CD4-positive, alpha-beta T cell treated with Interleukin-15 for 4 hours (primary cell): ENCODE measurements around the gene RHD.
A peak's percentile ranks its signal among the peaks of the same experiment; 100 is the strongest.
"Not testable (repeated sequence)": the region's sequence is repeated elsewhere in the genome, so short reads cannot be mapped to it uniquely, and the experiment has no call there.

ENCODE experiments used
- DNase-seq: peaks from one replicate; pipeline ENCODE4 v3.0.0-alpha.2; 2020; ENCODE audit warnings: low spot score

The RHD gene

GRCh38 chr1:25356441-25356840, 84.1 kb downstream of the RHD start:
- no peak for DNase-seq

GRCh38 chr1:25356848-25357247, 84.5 kb downstream of the RHD start:
- peak; percentile 28 for DNase-seq

GRCh38 chr1:25360596-25361581, 88.6 kb downstream of the RHD start:
- DNase-seq = no peak

DNA sequence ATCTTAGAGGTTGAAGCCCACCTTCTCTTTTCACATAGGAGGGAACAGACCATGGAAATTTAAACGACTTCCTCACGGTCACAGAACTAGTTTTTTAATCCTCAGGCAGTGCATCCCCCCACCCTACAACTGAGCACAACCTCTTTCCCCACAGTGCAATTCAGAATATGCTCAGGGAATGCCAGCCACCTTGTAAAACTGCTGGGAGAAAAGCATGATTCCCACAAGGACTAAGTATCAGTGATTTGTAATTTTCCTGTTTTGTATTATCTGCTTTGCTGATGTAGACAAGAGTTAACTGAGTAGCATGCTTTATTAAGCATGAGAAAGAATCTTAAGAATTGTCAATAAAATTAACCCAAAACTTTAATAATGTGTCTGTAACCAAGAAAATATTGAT, 89.6 kb downstream of the RHD start:
- DNase-seq = no peak

DNA sequence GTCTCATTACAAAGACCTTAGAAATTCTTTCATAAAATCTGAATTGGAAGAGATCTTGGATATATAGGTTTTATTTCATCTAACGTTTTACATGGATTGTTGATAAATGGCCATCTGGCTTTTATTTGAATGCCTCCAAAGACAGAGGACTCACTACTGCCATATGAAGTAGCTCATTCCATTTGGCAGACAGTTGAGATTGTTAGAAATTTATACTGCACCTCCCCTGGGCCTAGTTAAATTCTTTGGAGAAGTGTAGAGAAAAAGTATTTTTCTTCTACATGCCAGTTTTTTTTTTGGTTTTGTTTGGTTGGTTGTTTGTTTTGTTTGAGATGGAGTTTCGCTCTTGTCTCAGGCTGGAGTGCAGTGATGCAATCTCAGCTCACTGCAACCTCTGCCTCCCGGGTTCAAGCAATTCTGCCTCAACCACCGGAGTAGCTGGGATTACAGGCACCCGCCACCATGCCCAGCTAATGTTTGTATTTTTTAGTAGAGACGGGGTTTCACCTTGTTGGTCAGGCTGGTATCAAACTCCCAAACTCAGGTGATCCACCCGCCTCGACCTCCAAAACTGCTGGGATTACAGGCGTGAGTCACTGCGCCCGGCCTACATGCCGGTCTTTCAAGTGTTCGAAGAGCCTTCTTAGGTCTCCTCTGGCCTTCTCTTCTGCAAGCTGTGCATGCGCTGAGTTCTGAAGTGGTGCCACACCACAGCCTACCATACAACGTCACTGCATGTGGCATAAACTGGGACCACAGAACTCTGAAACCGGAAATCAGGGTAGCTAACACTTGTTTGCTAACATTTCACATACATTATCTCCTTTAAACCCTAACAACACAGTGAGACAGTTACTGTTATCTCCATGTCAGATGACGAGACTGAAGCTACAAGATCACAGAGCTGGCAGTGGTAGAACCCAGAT, 90.6 kb downstream of the RHD start:
- not testable (repeated sequence) for DNase-seq

- no peak for DNase-seq
These were observed 96.9 kb downstream of the RHD start for GRCh38 chr1:25369241-25369640.

DNA sequence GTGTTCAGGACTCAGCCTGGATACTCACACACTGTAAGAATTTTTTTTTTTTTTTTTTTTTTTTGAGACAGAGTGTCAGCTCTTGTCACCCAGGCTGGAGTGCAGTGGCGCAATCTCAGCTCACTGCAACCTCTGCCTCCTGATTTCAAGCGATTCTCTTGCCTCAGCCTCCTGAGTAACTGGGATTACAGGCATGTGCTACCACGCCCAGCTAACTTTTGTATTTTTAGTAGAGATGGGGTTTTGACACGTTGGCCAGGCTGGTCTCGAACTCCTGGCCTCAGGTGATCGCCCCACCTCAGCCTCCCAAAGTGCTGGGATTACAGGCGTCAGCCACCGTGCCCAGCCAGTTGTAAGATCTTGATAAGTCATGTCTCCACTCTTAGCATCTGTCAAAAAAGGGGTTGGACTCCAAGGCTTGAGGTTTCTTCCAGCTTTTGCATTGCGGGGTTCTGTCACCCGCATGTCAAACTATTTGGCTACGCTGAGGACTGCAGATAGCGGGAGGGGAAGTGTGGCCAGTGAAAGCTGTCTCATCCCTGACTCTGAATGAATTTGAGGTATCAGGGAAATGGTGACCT, 97.5 kb downstream of the RHD start:
- not testable (repeated sequence) for DNase-seq

- not testable (repeated sequence) for DNase-seq
These were observed 99.4 kb downstream of the RHD start for GRCh38 chr1:25371757-25372156.

DNA sequence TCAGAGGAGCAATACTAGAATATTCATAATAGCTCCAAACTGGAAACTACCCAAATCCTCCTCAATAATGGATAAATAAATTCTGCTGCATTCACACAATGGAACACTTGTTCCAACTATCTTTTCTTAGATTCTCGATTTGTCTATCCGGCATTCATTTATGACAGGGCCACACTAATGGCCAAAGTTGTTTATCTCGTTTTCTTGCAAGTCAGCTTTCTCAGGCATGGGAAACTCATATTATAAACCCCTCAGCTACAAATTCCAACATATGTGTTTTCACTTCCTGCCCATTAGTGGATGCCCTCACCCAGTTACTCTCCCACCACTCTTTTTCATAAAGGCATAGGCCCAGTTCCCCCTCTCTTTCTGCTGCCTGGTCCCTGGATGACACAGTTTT, 106.1 kb downstream of the RHD start:
- DNase-seq = not testable (repeated sequence)
